Adipose tissue (tissue), 3 donors: ENCODE results near the gene SLX9. TPM values are rescaled to one million over a fixed set of nuclear protein-coding genes. Genes with fewer than 3 reads are reported as not detected.
"Not testable (repeated sequence)": the region's sequence is repeated elsewhere in the genome, so short reads cannot be mapped to it uniquely, and the experiment has no call there.

ENCODE experiments used
- H3K27ac ChIP-seq: one replicate; pipeline ENCODE4 v1.5.1; 2013; ENCODE audit warnings: low read depth, low read length
- WGBS, 3 donors: extraction: QIAGEN DNeasy Blood & Tissue Kit; methylation state at CpG; one replicate each; pipeline ENCODE4 v1.1.7; 2013; 5-methylcytosine and 5-hydroxymethylcytosine counted together
- polyA plus RNA-seq, 3 donors: library from polyadenylated mRNA; stranded (reverse); fragments of 200-250 nt; gene quantifications; one replicate each; pipeline ENCODE4 v1.2.3, GENCODE V29; 2013
- donor health status: healthy with polysubstance abuse.
- donor health status: Bipolar disorder and iron deficiency.
- donor health status: healthy.

SLX9 gene
- polyA plus RNA-seq, 3 donors, result 14.1 to 43.6 (median 24.6) TPM

DNA sequence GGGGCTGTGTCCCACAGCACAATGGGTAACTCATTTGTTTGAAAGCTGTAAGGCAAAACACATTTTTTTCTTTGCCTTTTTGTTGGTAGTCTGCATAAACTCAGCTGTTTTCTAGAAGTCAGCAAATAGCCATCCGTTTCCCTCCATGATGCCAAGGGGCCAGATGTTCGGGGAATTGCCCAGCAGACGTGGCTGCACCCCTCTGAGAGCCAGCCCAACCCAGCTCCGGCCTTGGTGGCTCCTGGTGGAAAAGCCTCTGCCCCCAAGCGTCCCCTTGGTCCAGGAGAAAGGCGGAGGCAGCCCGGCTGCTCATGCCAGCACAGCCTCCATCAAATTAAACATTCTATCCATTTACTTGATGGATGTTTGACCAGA is 76.2 kb downstream of the SLX9 start:
- WGBS, 3 donors, result 56 to 75% (median 60%) methylated on average over 7 of the region's 7 CpGs
- H3K27ac ChIP-seq, result no peak overlapping the region

GRCh38 chr21:45016406-45017038 is 76.7 kb downstream of the SLX9 start:
- H3K27ac ChIP-seq, result no peak overlapping the region

DNA sequence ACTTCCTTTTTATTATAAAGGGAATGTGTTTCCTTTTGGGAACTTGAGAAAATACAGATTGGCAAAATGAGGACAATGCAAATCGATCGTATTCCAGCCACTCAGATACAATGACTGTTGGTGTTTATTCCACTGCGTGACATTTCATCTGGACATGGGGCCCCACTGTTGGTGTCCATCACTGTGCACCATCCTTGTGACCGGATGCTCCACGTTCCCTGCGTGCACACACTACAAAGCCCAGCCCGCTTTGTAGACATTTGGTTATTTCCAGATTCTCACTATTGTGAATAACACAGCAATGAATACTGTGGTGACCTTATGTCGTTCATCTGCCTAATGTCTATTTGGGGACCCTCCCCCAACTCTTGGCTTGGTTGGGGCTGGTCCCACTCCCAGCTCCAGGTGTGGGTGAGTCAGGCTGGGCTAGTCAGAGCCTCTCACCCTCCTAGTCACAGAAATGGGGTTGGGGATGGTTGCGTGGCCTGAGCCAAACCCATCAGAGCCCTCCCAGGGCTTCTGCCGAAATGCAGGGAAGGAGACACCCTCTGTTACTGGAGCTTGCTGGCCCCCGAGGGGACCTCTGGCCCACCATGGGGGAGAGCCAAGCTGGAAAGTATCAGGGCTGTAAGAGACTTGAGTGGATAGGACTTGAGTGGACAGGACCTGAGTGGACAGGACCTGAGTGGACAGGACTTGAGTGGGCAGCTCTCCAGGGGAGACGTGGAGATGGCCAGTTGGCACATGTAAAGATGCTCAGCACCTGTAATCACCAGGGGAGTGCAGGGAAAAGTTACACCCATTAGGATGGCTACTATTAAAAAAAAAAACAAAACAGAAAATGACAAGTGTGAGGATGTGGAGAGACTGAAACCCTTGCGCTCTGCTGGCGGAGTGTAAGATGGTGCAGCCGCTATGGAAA is 77.5 kb downstream of the SLX9 start:
- H3K27ac ChIP-seq, result no peak overlapping the region
- WGBS, 3 donors, result 86 to 89% (median 86%) methylated on average over 15 of the region's 15 CpGs

More at GRCh38 chr21:45016406-45017038, 76.7 kb downstream of the SLX9 start:
- WGBS, 3 donors, result 46 to 63% (median 47%) methylated on average over 15 of the region's 15 CpGs

DNA sequence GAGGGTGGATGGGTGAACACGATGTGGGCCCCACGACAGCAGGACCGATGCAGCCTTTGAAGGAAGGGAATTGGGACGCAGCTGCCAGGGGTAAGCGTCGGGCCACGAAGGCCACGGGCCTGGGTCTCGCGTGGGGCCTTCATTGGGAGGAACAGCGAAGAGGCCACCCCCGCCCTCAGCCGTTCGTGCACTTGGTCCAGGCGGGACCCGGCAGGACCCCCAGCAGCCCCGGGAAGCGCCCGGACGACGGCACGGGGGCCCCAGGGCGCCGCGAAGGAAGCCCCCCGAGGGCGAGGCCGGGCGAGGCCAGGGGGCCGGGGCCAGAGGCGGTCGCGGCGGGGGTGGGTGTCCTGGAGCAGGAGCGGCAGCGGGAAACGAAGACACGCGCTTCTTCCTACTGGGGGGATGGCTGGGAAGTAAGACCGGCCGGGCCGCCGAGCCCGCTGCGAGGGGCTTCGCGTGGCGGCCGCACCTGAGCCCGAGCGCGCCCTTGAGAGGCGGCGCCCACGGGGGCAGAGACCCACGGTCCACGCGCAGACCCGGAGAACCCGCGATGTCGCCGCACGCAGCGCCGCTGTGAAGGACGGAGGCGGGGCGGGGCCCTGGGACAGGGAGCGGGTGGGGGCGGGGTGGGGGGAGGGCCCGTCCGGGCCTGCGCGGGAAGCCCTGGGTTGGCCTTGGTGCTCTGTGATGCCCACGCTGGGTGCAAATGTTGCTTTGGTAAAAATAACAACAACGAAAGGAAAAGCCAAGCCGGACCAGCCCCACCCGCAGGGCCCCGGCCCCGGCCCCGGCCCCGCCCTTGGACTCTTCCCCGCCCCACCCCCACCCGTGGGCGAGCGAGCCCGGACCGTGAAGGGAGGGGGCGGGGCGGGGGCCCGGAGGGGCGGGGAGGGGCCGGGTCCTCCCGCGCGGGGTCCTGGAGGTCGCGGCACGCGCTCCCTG is 78.6 kb downstream of the SLX9 start:
- H3K27ac ChIP-seq, result no peak overlapping the region
- 11 to 12% (median 11%) methylated on average over 74 to 96 of the region's 101 CpGs for WGBS, 3 donors

- H3K27ac ChIP-seq, result no peak overlapping the region
- 40 to 54% (median 45%) methylated on average over 43 to 59 of the region's 60 CpGs for WGBS, 3 donors
Observed at GRCh38 chr21:45019076-45019886, 79.5 kb downstream of the SLX9 start.

DNA sequence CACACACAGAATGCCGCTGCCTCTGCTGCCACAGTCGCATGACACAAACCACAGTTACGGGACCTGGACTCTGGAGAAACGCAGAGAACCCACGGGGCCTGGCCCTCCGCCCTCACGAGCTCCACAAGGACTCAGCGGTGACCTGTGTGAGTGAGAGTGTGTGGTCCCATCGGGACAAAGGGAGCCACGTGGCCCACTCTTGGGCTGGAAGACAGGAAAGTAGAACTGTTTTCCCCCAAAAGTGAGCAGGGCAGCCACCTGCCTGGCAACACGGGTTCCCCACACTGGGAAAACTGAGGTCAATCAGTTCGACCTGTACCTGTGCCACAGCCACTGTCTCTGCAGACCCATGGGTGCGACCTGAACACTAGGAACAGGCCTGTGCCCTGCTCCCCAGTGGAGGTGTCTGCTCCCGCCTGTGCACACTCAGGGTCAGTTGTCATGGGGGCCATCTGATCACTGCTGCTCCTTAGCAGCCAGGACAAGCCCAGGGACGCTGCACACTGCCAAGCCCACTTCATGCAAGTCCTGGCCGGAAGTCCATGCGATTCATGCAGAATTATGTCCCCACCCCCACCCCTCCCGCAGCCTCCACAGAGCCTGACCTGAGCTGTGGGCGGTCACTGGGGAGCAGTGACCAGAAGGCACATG is 80.2 kb downstream of the SLX9 start:
- no peak overlapping the region for H3K27ac ChIP-seq
- 75 to 87% (median 81%) methylated on average over 19 of the region's 19 CpGs for WGBS, 3 donors

GRCh38 chr21:45020629-45021427 is 81.0 kb downstream of the SLX9 start:
- WGBS, 3 donors, result 67 to 77% (median 68%) methylated on average over 27 to 28 of the region's 28 CpGs
- no peak overlapping the region for H3K27ac ChIP-seq

- H3K27ac ChIP-seq, result no peak overlapping the region
- 71 to 84% (median 84%) methylated on average over 30 of the region's 31 CpGs for WGBS, 3 donors
Observed at GRCh38 chr21:45021428-45022347, 81.9 kb downstream of the SLX9 start.

DNA sequence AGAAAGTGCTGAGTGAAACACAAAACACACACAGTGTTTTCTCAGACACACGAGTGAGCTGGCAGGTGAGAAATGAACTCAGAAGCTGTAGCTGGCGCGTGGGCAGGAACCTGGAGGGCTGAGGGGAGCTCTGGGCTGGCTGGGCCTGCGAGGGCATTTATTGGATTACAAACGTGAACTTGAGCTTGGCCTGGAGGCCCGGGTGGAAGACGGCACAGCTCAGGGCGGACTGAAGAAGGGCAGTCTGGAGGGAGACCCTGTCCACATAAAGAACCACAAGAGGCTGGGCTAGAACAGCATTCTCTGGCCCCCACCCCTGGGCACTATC is 82.5 kb downstream of the SLX9 start:
- 72 to 75% (median 74%) methylated on average over 8 of the region's 8 CpGs for WGBS, 3 donors
- H3K27ac ChIP-seq, result no peak overlapping the region

DNA sequence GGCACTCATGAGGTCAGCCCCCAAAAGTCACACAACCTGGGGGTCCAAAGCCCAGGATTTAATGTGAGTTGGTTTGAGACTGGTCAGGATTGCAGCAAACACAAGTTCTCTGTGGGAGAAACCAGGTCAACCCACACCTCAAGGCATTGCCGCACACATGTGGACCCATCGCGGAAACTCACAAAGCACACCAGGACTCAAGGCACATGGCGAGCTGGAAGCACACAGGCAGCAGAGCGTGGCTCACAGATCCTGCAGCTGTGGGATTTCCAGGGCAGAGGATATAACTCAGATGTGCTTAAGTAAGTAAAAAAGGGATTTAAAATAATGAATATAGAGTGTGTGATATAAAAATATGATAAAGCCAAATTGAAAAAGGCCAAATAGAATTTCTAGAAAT is 82.9 kb downstream of the SLX9 start:
- no peak overlapping the region for H3K27ac ChIP-seq
- WGBS, 3 donors, result 90 to 97% (median 97%) methylated on average over 5 of the region's 5 CpGs

DNA sequence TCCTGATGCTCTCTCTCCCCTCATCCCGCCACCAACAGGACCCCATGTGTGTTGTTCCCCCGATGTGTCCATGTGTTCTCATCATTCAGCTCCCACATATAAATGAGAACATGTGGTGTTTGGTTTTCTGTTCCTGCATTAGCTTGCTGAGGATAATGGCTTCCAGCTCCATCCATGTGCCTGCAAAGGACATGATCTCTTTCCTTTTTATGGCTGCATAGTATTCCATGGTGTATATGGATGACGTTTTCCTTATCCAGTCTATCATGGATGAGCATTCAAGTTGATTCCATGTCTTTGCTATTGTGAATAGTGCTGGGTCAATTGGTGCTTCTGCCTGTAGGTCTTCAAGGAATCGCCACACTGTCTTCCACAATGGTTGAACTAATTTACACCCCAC is 84.7 kb downstream of the SLX9 start:
- 79 to 93% (median 91%) methylated on average over 4 of the region's 4 CpGs for WGBS, 3 donors
- not testable (repeated sequence) for H3K27ac ChIP-seq

- no peak overlapping the region for H3K27ac ChIP-seq
- 85 to 98% (median 95%) methylated on average over 22 of the region's 22 CpGs for WGBS, 3 donors
Observed at GRCh38 chr21:45026066-45026745, 86.4 kb downstream of the SLX9 start.
